ENCODE results near the gene ELF4.

ELF4 gene

GRCh38 chrX:130083656-130084382 is 26.5 kb downstream of the ELF4 start:
- Histone ChIP-seq H3K36me3 (replicated peaks; ENCODE audit: low read depth, low read length) (peaks cover 8% of the 10 kb centered on the region), H4K20me1 (ENCODE audit: insufficient read depth, low read length) (no peaks in the 10 kb centered on the region; the same call in 1 of the 2 replicates), H3K9me3 (ENCODE audit: insufficient read depth, low read length) (no peaks in the 10 kb centered on the region), H3K4me3 (ENCODE audit: low read length) (peak overlapping the region; percentile 69), H3K4me1 (ENCODE audit: low read length) (peaks cover 78% of the 10 kb centered on the region), H3K27me3 (ENCODE audit: low read depth, low read length) (no peaks in the 10 kb centered on the region), H3K79me2 (ENCODE audit: low read length) (peaks cover 89% of the 10 kb centered on the region), H2AFZ (ENCODE audit: low read depth, low read length) (no peak overlapping the region), H3K9ac (ENCODE audit: low read length) (peak overlapping the region; percentile 94), H3K27ac (ENCODE audit: low read length) (peak overlapping the region; percentile 100), H3K4me2 (ENCODE audit: low read length) (peak overlapping the region; percentile 92)
- TF ChIP-seq EZH2phosphoT487 (IDR thresholded peaks at IDR 0.05; ENCODE audit: low read depth): no peak
- TF ChIP-seq CTCF (IDR thresholded peaks at IDR 0.05; ENCODE audit: low read depth, low read length): no peak

- H3K36me3 ChIP-seq (replicated peaks; ENCODE audit: low read depth, low read length): peaks cover 8% of the 10 kb centered on the region
- no peak overlapping the region for H2AFZ ChIP-seq (ENCODE audit: low read depth, low read length)
- H3K9ac ChIP-seq (ENCODE audit: low read length): peak overlapping the region; percentile 94
- peaks cover 84% of the 10 kb centered on the region for H3K79me2 ChIP-seq (ENCODE audit: low read length)
- peak overlapping the region; percentile 100 for H3K27ac ChIP-seq (ENCODE audit: low read length)
- H4K20me1 ChIP-seq (ENCODE audit: insufficient read depth, low read length): no peaks in the 10 kb centered on the region; the same call in 1 of the 2 replicates
- TF ChIP-seq CTCF (IDR thresholded peaks at IDR 0.05; ENCODE audit: low read depth, low read length): no peak
- TF ChIP-seq EZH2phosphoT487 (IDR thresholded peaks at IDR 0.05; ENCODE audit: low read depth): no peak
- H3K9me3 ChIP-seq (ENCODE audit: insufficient read depth, low read length): no peaks in the 10 kb centered on the region
- H3K4me3 ChIP-seq (ENCODE audit: low read length): peak overlapping the region; percentile 69
- H3K4me2 ChIP-seq (ENCODE audit: low read length): peak overlapping the region; percentile 92
- peaks cover 71% of the 10 kb centered on the region for H3K4me1 ChIP-seq (ENCODE audit: low read length)
- H3K27me3 ChIP-seq (ENCODE audit: low read depth, low read length): no peaks in the 10 kb centered on the region
These were observed 27.2 kb downstream of the ELF4 start for GRCh38 chrX:130083107-130083490.

GRCh38 chrX:130082244-130083106 is 27.8 kb downstream of the ELF4 start:
- Histone ChIP-seq H3K27ac (ENCODE audit: low read length) (peak overlapping the region; percentile 100), H3K36me3 (replicated peaks; ENCODE audit: low read depth, low read length) (peaks cover 8% of the 10 kb centered on the region), H3K4me1 (ENCODE audit: low read length) (peaks cover 65% of the 10 kb centered on the region), H3K79me2 (ENCODE audit: low read length) (peaks cover 80% of the 10 kb centered on the region), H3K4me2 (ENCODE audit: low read length) (peak overlapping the region; percentile 92), H3K4me3 (ENCODE audit: low read length) (peak overlapping the region; percentile 69), H2AFZ (ENCODE audit: low read depth, low read length) (no peak overlapping the region), H3K9me3 (ENCODE audit: insufficient read depth, low read length) (no peaks in the 10 kb centered on the region), H4K20me1 (ENCODE audit: insufficient read depth, low read length) (no peaks in the 10 kb centered on the region; the same call in 1 of the 2 replicates), H3K27me3 (ENCODE audit: low read depth, low read length) (no peaks in the 10 kb centered on the region), H3K9ac (ENCODE audit: low read length) (peak overlapping the region; percentile 94)
- TF ChIP-seq CTCF (IDR thresholded peaks at IDR 0.05; ENCODE audit: low read depth, low read length): peak; percentile 53
- no peak for TF ChIP-seq EZH2phosphoT487 (IDR thresholded peaks at IDR 0.05; ENCODE audit: low read depth)

All from OCI-LY3 (cell line).